Hematopoietic multipotent progenitor cell treated with erythropoietin and hydrocortisone succinate and interleukin-3 and kit ligand, for 17 days (in vitro differentiated cells): ENCODE measurements around the gene SYNGR2.
"Not testable (repeated sequence)": the region's sequence is repeated elsewhere in the genome, so short reads cannot be mapped to it uniquely, and the experiment has no call there.

Experiments
- DNase-seq: peaks from one replicate; pipeline ENCODE4 v3.0.0-alpha.2; 2015; ENCODE audit warnings: low spot score

Gene SYNGR2

DNA sequence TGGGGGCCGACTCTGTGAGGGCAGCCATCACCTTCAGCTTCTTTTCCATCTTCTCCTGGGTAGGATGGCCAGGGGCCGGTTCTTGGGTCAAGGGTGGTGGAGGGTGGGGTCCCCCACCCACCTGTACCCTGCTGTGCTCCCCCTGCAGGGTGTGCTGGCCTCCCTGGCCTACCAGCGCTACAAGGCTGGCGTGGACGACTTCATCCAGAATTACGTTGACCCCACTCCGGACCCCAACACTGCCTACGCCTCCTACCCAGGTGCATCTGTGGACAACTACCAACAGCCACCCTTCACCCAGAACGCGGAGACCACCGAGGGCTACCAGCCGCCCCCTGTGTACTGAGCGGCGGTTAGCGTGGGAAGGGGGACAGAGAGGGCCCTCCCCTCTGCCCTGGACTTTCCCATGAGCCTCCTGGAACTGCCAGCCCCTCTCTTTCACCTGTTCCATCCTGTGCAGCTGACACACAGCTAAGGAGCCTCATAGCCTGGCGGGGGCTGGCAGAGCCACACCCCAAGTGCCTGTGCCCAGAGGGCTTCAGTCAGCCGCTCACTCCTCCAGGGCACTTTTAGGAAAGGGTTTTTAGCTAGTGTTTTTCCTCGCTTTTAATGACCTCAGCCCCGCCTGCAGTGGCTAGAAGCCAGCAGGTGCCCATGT lies 3.3 kb downstream of the SYNGR2 start:
- not testable (repeated sequence) for DNase-seq

- peak; percentile 37 for DNase-seq
Measured at GRCh38 chr17:78172249-78173051, 4.1 kb downstream of the SYNGR2 start.

DNA sequence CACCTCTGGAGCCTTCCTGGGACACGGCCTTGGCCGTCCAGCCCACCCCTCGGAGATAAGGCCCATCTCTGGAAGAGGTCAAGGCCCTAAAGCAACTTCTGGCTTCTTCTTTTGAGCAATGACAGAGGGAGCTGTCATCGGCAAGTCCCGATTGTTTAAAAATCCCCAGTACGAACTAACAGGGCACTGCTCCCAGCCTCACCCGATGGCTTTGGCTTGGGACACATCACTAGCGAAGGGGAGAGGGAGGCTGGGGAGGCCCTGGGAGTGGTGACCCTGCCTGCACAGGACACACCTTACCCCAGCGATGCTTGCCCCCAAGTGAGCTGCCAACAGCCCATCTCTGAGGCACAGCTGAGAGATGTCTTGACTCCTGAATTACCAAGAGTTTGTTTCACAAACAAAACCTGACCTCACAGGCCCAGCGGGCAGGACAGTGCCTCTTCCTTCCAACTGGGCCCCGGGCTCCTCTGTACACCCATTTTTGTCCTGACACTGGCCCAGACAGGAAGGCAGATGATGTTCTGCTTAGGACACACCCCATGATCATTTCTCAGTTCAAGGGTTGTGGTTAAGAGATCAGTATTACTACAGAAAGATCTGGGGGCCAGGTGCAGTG lies 4.8 kb downstream of the SYNGR2 start:
- DNase-seq = no peak

DNA sequence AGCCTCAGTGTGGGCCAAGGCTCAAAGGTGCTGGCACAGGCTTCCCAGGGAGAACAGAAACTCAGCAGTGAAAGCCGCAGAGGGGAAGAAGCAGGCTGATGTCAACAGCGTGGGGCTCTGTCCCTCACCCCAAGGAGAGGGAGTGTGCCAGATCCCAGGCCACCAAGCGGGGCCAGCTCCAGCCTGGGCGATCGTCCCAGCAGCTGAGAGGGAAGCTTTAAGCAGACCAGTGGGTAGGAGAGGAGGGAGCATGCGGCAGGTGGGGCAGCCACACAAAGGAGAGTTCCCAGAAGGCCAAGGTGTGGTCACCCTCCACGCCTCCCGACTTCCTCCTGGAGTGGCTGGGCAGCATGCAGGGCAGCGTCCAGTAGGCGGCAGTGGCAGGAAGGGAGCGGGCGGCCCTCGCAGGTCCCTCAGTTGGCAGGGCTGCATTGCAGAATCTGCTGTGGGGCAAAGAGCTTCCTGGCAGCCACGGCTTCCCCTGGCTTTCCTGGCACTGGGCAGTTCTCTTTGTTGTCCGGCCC lies 6.0 kb downstream of the SYNGR2 start:
- DNase-seq = no peak

GRCh38 chr17:78174870-78175642 lies 6.7 kb downstream of the SYNGR2 start:
- DNase-seq = no peak

DNA sequence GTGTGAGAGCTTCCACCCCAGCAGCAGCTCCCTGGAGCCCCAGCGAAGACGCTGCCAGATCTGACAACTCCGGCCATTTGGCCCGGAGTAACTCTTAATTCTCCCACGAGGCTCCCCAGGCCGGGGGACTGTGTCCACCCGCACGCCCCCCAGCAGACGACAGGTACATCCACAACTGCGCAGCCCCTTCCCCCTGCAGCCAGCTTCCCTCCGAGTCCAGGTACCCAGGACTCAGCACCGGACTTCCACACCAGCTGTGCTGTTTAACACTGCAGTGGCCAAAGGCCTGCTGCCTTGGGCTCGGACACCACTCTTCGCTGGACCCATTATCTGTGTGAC lies 7.2 kb downstream of the SYNGR2 start:
- no peak for DNase-seq

DNA sequence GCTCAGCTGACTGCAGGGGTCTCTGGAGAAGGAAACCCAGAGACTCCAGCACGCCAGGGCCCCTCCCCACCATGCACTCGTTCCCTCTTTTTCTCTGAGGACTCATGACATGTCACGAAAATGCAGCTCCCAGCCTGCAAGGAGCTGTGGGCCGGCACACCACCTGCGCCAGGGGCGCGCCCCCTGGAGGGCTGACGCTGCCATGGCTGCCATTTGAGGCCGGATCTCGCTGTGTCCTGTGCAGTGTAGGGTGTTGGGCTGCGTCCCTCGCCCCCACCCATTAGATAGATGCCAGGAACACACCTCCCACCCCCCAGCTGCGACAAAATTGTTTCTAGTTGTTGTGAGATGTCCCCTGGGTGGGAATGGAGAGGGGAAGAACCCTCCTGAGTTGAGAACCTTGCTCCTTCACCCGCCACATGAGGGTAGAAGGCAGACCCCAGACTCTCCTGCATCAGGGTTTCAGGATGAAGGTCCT lies 8.2 kb downstream of the SYNGR2 start:
- peak; percentile 75 for DNase-seq

- no peak for DNase-seq
Measured at GRCh38 chr17:78179372-78179771, 11.0 kb downstream of the SYNGR2 start.

- DNase-seq = no peak
Measured at GRCh38 chr17:78180083-78180482, 11.7 kb downstream of the SYNGR2 start.

DNA sequence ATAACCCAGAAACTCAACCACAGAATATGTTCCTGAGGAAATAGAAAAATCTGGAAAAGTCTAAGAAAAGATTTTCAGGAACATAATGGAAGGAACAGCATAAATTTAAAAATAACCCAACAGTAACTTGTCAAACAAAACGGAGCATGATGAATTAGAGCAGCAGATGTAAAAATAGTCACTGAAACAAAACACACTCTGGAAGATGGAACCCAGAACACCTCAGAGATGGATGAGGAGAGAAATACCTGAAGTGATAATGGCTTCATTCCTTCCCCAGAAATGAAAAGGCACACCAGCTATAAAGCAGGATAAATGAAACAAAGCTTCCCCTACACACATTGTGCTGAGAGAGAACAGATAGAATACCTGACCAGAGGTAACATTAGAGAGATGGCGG lies 12.1 kb downstream of the SYNGR2 start:
- no peak for DNase-seq

- DNase-seq = no peak
Measured at GRCh38 chr17:78182504-78182903, 14.1 kb downstream of the SYNGR2 start.

DNA sequence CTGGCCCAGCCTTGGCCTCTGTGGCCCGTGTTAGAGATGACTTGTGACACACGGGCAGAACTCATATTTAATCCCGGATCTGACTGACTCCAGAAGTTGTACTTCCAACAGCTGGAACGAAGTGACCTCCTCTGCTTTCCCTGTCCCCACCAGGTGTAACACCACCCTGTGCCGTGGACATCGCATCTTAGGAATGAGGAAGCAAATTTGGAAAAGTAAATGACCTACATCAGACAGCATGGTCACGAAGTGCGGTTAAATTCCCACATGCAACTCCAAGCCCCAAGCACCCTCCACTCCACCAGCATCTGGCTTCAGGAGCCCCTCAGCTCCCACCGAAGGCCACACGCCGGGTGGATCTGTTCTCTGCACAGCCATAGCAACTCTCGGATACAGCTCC lies 15.5 kb downstream of the SYNGR2 start:
- no peak for DNase-seq

DNA sequence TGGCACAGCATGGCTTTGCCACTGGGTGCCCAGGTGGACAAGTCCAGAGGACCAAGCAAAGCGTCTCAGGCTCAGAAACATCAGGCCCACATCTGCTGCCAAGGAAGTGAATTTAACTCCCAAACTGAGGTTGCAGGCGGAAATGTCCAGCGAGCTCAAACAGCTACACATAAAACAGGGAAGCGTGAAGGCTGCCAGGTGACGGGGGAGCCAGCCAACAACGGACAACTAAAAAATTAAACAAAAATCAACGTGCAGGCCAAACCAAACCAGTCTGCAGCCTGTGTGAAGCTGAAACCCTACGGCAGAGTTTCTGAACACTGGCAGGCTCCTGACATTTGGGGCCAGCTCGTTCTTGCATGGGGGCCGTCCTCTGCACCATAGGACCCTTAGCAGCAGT lies 16.0 kb downstream of the SYNGR2 start:
- no peak for DNase-seq

DNA sequence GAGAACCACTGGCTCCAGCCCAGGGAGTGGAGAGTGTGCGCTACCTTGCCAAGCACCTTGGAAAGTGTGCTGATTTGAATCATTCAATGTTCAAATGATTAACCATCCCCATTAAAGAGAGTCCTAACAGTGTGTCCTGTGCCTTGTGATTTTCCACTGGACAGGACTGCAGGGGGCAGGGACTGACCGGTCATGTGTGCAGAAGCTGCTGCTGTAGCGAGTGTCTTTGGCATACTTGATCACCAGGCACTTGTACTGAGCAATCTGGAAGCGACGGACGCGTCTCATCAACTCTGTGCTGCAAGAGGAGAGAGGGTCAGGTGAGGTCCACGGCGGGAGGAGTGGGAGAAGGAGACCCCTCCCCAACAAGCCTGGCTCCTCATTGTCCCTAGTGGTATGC lies 16.5 kb downstream of the SYNGR2 start:
- DNase-seq = no peak

DNA sequence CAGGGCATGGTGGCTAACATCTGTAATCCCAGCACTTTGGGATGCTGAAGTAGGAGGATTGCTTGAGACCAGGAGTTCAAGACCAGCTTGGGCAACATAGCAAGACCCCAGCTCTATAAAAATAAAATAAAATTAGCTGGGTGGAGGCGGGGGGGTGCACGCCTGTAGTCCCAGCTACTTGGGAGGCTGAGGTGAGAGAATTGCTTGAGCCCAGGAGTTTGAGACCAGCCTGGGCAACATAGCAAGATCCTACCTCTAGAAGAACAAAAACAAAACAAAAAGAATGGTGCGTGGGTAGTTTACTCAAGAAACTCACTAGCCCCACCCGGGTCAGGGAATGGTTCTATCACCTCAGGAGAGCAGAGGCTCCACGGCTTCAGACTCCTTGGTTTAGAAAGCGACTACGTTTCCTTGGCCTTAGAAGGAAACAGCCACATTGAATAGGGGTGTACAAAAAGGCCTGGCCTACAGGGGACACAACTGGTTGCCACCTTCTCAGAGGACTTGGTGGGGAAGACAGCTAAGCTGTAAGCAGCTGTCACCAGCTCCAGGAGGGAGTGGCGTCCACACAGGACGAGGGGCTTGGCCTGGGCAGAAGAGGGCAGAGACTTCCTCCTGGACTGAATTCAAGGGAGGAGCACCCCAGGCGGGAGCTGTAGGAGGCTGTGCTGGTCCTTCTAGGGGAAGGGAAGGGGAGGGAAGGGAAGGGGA lies 17.8 kb downstream of the SYNGR2 start:
- DNase-seq = peak; percentile 31

GRCh38 chr17:78186692-78187595 lies 18.6 kb downstream of the SYNGR2 start, which contains the start of the genes AFMID and TK1:
Gene AFMID (plus strand): TSS chr17:78187362. CDS start chr17:78187371, 9 bp downstream.
Gene TK1 (minus strand): TSS chr17:78187052. CDS start chr17:78186994, 58 bp downstream.
- DNase-seq = peak; percentile 97

DNA sequence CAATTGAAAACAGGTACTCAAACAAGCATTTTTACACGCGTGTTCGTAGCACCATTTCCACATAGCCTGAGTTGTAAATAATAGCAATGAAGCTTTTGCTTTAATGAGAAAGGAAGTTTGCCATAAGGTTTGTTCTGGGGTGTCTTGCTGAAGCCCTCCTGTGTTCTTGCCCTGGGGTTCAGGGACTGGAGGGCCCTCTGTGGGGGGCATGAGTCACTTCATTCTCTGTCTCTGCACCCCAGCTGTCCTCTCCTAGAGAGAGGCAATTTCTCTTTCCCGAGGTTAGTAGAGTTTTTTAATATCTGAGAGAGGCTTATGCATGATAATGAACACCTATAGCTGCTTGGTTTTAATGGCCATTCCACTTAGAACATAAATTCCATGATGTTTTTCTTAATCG lies 28.3 kb downstream of the SYNGR2 start:
- no peak for DNase-seq

GRCh38 chr17:78197147-78197832 lies 28.9 kb downstream of the SYNGR2 start:
- no peak for DNase-seq

- no peak for DNase-seq
Measured at GRCh38 chr17:78200451-78200850, 32.1 kb downstream of the SYNGR2 start.

- DNase-seq = no peak
Measured at GRCh38 chr17:78202666-78203065, 34.3 kb downstream of the SYNGR2 start.
